Measurements from ENCODE around the gene TSEN34. TPM values are rescaled to one million over a fixed set of nuclear protein-coding genes. Genes with fewer than 3 reads are reported as not detected.

TSEN34 gene
- total and polyA plus RNA-seq, 3 donors from 2014 or later = 73.1 to 177 (median 162) TPM

GRCh38 chr19:54199401-54199800, 8.3 kb downstream of the TSEN34 start:
- Histone ChIP-seq H3K36me3 (ENCODE audit: low read depth, missing control alignments) (no peaks in the 10 kb centered on the region), H3K27me3 (no peaks in the 10 kb centered on the region), H3K27ac (peak overlapping the region; percentile 93 to 95), H3K9me3 (no peaks in the 10 kb centered on the region), H3K4me3 (peak overlapping the region; percentile 69 to 77), H3K4me1 (peaks cover 30% of the 10 kb centered on the region)
- intact Hi-C loops (cut with DNase I; ENCODE audit: low total_unique reads) = no loop called here
- TF ChIP-seq CTCF (IDR thresholded peaks at IDR 0.05) = no peak
- TF ChIP-seq POLR2A (IDR thresholded peaks at IDR 0.05) = no peak
- no peak for DNase-seq
- 63 to 68% methylated on average over 16 of the region's 16 CpGs for WGBS, 2 donors

- TF ChIP-seq CTCF (IDR thresholded peaks at IDR 0.05) = no peak
- no peak for TF ChIP-seq POLR2A (IDR thresholded peaks at IDR 0.05)
- Histone ChIP-seq H3K27ac (peak overlapping the region; percentile 93 to 95), H3K4me1 (peaks cover 38% of the 10 kb centered on the region), H3K27me3 (no peaks in the 10 kb centered on the region), H3K36me3 (ENCODE audit: low read depth, missing control alignments) (no peaks in the 10 kb centered on the region), H3K4me3 (peak overlapping the region; percentile 69 to 77), H3K9me3 (no peaks in the 10 kb centered on the region)
- intact Hi-C loops (cut with DNase I; ENCODE audit: low total_unique reads) = no loop called here
- DNase-seq = no peak
- WGBS, 2 donors = 1 to 2% methylated on average over 21 to 28 of the region's 28 CpGs
These were observed 10.1 kb downstream of the TSEN34 start for GRCh38 chr19:54201172-54201701.

- Histone ChIP-seq H3K9me3 (no peaks in the 10 kb centered on the region), H3K27me3 (no peaks in the 10 kb centered on the region), H3K4me1 (peaks cover 41% of the 10 kb centered on the region), H3K27ac (peak overlapping the region; percentile 93 to 95), H3K4me3 (no peak overlapping the region), H3K36me3 (ENCODE audit: low read depth, missing control alignments) (no peaks in the 10 kb centered on the region)
- TF ChIP-seq POLR2A (IDR thresholded peaks at IDR 0.05) (no peak), CTCF (IDR thresholded peaks at IDR 0.05) (no peak)
- WGBS, 2 donors = 56 to 76% methylated on average over 13 of the region's 13 CpGs
- intact Hi-C loops (cut with DNase I; ENCODE audit: low total_unique reads) = no loop called here
- no peak for DNase-seq
These were observed 10.9 kb downstream of the TSEN34 start for GRCh38 chr19:54201980-54202379.

GRCh38 chr19:54203151-54203611, 12.1 kb downstream of the TSEN34 start:
- Histone ChIP-seq H3K4me1 (peaks cover 53% of the 10 kb centered on the region), H3K9me3 (no peaks in the 10 kb centered on the region), H3K4me3 (no peak overlapping the region), H3K27ac (peak overlapping the region in 1 of 2 donors; percentile 25), H3K36me3 (ENCODE audit: low read depth, missing control alignments) (no peaks in the 10 kb centered on the region), H3K27me3 (no peaks in the 10 kb centered on the region)
- DNase-seq = no peak
- no peak for TF ChIP-seq CTCF (IDR thresholded peaks at IDR 0.05)
- WGBS, 2 donors = 64 to 71% methylated on average over 9 of the region's 9 CpGs
- intact Hi-C loops (cut with DNase I; ENCODE audit: low total_unique reads) = no loop called here
